RCC 7860 (cell line): Measurements from ENCODE around the gene NPTX1.

Experiments used
- DNase-seq: peaks from one replicate; pipeline ENCODE4 v3.0.0-alpha.2; 2015; ENCODE audit warnings: low spot score
- FAIRE-seq: peaks from 2 replicates; lab custom pipeline; 2012; peaks lifted over from hg19 to GRCh38; lab: Jason Lieb, UNC

Gene NPTX1

GRCh38 chr17:80481284-80482057 is 5.1 kb upstream of the NPTX1 start:
- DNase-seq = no peak
- no peak for FAIRE-seq

GRCh38 chr17:80480248-80480647 is 3.8 kb upstream of the NPTX1 start:
- no peak for FAIRE-seq

DNA sequence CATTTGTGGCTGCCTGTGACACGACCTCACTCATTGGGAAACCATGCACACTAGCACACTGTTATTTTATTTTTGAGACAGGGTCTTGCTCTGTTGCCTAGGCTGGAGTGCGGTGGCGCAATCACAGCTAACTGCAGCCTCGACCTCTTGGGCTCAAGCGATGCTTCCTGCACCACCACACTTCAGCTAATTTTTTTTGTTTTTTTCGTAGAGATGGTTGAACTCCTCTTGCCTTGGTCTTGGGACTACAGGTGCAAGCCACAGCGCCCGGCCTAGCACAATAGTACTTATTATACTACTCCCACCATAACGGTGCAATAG is 2.8 kb upstream of the NPTX1 start:
- DNase-seq = no peak
- FAIRE-seq = no peak

More at GRCh38 chr17:80480248-80480647, 3.8 kb upstream of the NPTX1 start:
- DNase-seq = no peak

DNA sequence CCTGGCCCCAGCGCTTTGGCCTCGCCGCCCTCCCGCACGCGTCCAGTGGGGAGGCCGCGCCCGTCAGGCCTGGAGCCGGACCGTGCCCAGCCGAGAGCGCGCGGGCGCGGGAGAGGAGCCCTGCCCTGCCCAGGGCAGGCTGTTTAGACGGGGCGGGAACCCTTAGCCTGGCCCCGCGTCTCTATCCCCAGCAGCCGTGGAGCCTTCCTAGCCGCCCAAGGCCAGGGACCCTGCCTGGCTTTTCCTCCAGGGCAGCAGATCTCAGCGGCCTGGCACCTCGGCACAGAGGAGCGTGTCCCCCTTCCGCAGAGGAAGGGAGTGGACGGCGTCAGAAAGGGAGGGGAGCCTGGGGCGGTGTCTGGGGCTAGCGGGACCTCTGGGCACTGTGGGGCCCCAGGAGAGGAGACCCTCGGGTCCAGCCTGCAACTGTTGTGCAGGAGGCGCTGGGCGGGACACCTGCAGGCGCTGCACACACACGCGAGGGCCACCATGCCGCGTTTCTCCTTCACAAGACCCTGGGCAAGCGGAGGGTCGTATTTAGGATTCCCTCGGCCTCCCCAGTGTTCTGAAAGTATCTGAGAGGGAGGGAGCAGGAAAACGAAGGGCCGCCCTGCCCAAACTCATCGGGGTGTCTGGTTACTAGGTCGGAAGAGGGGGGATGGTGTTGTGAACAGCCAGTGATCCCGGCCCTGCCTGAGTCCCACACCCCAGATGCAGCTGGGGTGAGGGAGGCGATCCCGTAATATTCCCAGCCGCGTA is 2.3 kb upstream of the NPTX1 start:
- DNase-seq (no peak), FAIRE-seq (no peak)

DNA sequence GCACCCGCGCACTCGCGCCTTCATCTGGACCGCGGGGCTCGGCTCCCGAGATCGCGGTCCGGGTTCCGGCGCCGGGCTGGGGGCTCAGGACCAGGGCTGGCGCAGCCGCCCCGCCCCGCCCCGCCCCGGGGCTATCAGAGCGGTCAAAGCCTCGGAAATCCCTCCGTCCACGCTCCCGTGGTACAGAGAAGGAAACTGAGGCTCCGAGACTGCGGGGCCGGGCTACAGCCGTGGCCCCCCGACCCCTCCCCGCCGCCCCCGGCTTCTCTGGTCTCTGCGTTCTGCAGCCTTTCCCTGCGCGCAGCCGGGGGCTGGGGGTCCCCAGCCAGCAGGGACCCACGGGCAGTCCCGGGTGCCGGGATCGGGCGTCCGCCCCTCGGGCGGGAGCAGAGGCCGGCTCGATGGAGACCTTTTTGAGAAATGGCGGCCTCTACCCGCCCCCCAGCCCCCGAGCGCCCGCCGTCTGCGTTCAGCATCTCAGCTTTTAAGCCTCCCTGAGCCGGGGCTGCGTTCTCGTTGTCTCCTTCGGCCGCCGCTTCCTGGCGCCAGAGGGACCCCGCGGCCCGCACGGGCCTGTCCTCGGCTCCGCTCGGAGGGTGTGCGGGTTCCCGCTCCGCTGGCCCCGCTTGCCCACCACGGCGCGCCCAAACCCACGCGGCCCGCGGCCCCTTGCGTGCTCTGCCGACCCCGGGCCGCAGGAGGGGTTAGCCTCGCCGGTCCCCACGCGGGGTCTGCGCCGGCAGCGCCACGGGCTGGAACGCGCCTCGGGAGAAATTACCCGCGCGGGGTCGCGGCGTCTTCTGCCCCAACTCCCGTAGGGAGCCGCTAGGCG is 1.5 kb upstream of the NPTX1 start:
- FAIRE-seq (no peak), DNase-seq (no peak)

DNA sequence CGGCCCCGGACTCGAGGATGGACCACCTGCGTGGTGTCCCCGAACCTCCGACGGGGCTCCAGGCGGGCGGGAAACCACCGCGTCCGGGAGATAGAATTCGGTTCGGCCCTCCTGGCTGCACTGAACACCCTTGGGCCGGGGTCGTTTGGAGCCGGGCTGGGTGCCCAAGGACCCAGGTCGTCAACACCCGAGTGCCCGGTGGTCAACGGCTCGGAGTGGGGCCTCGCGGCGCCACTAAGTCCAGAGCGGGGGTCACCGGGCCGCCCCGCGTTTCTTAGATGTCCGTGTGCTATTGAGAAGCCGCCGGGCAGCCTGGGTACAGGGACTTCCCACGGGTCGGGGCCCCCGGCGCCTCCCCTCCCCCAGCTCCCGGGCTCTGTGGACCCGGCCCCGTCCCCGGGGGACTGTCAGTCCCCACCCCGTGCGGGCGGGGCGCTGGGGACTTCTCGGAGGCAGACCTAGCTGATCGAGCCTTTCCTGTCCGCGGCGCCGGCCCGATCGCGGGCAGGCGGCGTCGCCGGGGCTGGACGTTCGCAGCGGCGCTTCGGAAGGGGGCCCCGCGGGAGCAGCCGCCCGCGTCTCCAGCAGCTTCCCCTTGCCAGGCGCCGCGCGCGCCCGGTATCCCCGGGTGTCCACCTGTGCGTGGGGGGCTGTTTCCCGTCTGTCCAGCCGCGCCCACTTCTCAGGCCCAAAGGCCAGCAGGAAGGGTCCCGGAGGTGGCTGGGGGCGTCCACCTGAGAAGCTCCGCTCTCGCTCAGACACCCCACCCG is 655 bp upstream of the NPTX1 start:
- FAIRE-seq = no peak
- no peak for DNase-seq

DNA sequence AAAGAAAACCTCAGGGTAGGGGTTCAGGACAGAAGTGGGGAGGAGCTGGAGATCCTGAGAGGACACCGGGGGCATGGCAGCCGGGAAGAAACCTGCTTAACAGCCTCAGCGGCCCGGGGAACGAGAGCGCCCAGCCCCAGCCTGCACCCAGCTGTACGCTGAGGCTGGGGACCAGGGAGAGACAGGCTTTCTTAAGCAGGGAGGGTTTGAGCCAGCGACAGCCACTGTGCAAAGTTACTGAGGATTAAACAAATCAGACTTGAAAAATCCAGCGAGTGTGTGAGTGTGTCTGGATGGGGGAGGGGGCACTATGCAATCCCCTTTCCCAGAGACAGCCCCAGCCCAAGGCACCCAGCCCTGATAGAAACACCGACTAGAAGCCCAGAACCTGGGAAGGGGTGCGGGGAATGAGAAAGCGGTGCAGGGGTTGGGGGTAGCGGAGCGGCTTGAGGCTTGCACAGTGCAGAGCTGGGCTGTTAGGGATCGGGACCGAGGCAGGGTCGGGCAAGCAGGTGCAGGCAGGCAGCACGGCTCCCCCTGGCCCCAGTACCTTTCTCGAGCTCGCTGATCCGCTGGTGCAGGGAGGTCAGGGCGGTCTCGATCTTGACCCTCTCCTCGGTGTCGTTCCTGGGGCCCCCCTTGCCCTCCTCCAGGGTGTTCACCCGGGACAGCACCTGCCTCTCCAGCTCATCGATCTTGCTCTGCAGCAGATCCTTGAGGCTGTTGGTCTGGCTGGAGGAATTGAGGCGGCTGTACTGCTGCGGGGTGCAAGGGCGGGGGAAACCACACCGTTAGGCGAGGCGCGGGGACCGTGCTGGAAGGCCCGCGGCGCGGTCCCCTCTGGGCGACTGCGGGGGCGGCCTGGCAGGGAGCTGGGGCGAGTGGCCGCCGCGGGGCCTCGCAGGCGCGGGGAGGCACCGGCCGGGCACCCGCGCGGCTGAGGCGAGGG is 1.2 kb downstream of the NPTX1 start:
- DNase-seq (no peak), FAIRE-seq (no peak)

DNA sequence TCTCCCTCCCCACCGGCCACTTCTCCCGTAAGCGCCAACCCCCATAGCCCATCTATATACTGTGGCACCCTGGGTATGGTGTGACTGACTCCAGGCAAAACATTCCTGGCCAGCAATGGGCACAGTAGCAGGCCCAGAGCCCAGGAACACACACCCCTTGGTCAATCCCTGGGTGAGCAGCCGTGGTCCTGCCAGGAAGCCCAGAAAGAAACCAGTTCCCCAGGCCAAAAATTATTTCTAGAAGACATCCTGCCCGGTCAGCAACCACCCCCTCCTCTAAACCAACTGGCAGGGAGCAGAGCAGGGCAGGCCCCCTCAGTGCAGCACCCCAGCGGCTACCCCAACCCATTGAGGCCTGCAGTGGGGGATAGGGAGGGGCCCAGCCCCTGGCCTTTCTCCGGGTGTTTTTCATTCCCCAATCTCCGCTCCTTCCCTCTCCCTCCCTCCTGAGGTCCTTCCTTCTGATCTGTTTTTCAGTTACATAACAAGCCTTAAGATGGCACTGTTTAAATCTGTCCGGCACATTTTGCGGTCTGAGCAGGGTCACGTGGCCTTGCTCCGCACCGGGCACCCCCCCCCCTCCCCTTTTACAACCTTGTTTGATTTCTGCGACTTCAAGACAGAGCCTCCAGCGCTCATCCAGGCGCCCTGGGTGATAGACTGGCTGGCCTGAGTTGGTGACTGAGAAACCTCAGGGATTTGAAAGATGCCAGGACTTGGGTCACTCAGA is 2.0 kb downstream of the NPTX1 start:
- peak; percentile 14 for DNase-seq
- no peak for FAIRE-seq

GRCh38 chr17:80473701-80474100 is 2.7 kb downstream of the NPTX1 start:
- DNase-seq = no peak
- no peak for FAIRE-seq

DNA sequence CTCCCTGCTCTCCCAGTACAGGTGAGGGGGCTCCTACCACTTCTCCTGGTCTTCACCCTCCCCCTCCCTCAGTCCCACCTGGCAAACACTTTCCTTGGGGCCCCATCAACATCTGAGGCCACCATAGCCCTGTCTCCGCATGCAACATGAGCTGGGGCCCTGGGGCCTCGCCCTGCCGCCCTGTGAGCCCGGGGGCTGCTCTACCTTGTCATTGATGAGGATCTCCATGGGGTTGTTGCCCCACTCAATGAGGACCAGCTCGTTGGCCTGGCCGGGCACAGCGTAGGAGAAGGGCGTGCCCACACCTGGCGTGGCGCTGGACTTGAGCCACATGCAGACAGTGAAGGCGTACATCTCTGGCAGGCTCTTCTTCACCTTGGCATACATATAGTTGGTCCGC is 3.4 kb downstream of the NPTX1 start:
- FAIRE-seq (no peak), DNase-seq (no peak)

DNA sequence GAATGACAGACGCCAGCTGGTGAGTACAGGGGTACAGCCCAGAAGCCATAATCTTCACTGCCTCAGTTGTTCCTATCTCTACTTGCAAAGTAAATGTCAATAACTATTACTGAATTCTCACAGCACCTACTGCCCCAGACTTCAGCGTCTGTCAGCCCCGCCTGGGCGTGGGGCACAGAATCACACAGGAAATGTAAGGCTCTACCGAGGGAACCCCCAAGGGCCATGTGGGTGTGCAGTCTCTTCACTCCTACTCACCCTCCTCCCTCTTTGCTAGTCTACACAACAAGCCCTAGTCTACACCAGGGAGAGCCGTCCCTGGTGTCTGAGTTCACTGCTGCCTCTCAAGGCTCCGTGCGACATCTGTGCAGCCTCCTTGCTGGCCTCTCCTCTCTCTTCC is 4.5 kb downstream of the NPTX1 start:
- no peak for DNase-seq
- no peak for FAIRE-seq

- FAIRE-seq = no peak
These were observed 5.8 kb downstream of the NPTX1 start for GRCh38 chr17:80470603-80471002.

GRCh38 chr17:80469667-80470066 is 6.7 kb downstream of the NPTX1 start:
- DNase-seq (no peak), FAIRE-seq (no peak)

More at GRCh38 chr17:80470603-80471002, 5.8 kb downstream of the NPTX1 start:
- no peak for DNase-seq

GRCh38 chr17:80468781-80469493 is 7.5 kb downstream of the NPTX1 start:
- DNase-seq = no peak
- FAIRE-seq = no peak

- DNase-seq = no peak
- no peak for FAIRE-seq
These were observed 8.2 kb downstream of the NPTX1 start for GRCh38 chr17:80468242-80468641.

GRCh38 chr17:80466188-80466705 is 10.2 kb downstream of the NPTX1 start:
- FAIRE-seq = no peak
- DNase-seq = no peak

GRCh38 chr17:80465327-80465974 is 11.0 kb downstream of the NPTX1 start:
- FAIRE-seq (no peak), DNase-seq (no peak)

DNA sequence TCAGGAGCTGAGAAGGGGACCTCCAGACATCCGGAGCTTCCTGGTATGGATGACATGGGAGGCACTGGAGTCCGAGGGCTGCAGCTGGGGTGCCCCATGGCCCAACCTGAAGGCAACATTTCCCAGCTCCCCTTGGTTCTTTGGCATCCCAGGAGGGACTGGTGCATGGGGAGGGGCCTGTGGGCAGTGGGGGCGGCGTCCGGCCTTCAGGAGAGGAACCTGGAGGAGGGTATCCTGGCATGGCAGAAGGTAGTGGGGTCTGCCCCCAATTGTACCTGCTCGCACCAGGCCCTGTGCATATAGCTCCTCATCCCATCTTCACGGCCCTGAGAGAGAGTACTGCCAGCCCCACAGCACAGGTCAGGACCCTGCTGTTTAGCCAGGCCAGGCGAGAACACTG is 11.9 kb downstream of the NPTX1 start:
- no peak for FAIRE-seq
- no peak for DNase-seq
